Stomach (tissue), 9 donors: ENCODE data around the gene EXOC4. TPM values are rescaled to one million over a fixed set of nuclear protein-coding genes. Genes with fewer than 3 reads are reported as not detected.

ENCODE experiments used
- DNase-seq, 2 donors: peaks; one replicate each; pipeline versions ENCODE4 v3.0.0 to v3.0.0-alpha.2; 2013 to 2019
- H3K27ac ChIP-seq, 5 donors: fragments of 200-600 bp in 4 of 5; sonication (generic) in 4 of 5; one replicate each; pipeline ENCODE4 v1.5.1; 2013 to 2019; ENCODE audit warnings: mild to moderate bottlenecking in 1 of 5, moderate library complexity in 1 of 5
- H3K27me3 ChIP-seq, 3 donors: fragments of 200-600 bp; sonication (generic); one replicate each; pipeline ENCODE4 v1.5.1; 2017 to 2019; ENCODE audit warnings: mixed run types in 1 of 3
- H3K36me3 ChIP-seq, 4 donors: fragments of 200-600 bp; sonication (generic); 1 replicate in 3 of 4; 2 replicates in 1 of 4; pipeline ENCODE4 v1.5.1; 2016 to 2019
- H3K4me1 ChIP-seq, 4 donors: fragments of 200-600 bp; sonication (generic); one replicate each; pipeline ENCODE4 v1.5.1; 2016 to 2019
- H3K4me3 ChIP-seq, 4 donors: fragments of 200-600 bp; sonication (generic) in 3 of 4; one replicate each; pipeline ENCODE4 v1.5.1; 2016 to 2019; ENCODE audit warnings: mild to moderate bottlenecking in 1 of 4
- H3K9me3 ChIP-seq, 4 donors: fragments of 200-600 bp; sonication (generic); one replicate each; pipeline ENCODE4 v1.5.1; 2016 to 2019
- CTCF ChIP-seq, 7 experiments: fragments of 450-650 bp in 4 of 7; fragments of 200-600 bp in 3 of 7; sonication (generic) in 3 of 7; IDR thresholded peaks; one replicate each; pipeline ENCODE4 v1.5.1; 2016 to 2019; ENCODE audit warnings: antibody characterized with exemption in 7 of 7, control low read depth in 2 of 7, mild to moderate bottlenecking in 1 of 7
- EP300 ChIP-seq: sonication (generic); formaldehyde crosslinking; IDR thresholded peaks from one replicate; pipeline ENCODE4 v1.6.1; 2017; ENCODE audit warnings: antibody characterized with exemption
- POLR2A ChIP-seq, 4 donors: fragments of 450-650 bp; IDR thresholded peaks; one replicate each; pipeline ENCODE4 v1.6.1; 2016; ENCODE audit warnings: antibody characterized with exemption in 4 of 4, control low read depth in 2 of 4, mild to moderate bottlenecking in 1 of 4, moderate library complexity in 1 of 4
- POLR2AphosphoS5 ChIP-seq, 3 donors: sonication (generic); formaldehyde crosslinking; IDR thresholded peaks; one replicate each; pipeline ENCODE4 v1.6.1; 2016; ENCODE audit warnings: antibody characterized with exemption in 3 of 3
- WGBS, 5 donors: extraction: QIAGEN DNeasy Blood & Tissue Kit in 3 of 5; methylation state at CpG; one replicate each; pipeline versions ENCODE4 v1.1.5 to v1.1.7; 2013 to 2018; 5-methylcytosine and 5-hydroxymethylcytosine counted together
- intact Hi-C: fragments of 100-400 bp; cut with DNase I; formaldehyde crosslinking; loops from one replicate; pipeline ENCODE4 v1.15.1; 2023; ENCODE audit warnings: low total_unique reads
- polyA plus RNA-seq, 3 donors: library from polyadenylated mRNA; stranded (reverse); fragments of 200-250 nt; gene quantifications; one replicate each; pipeline ENCODE4 v1.2.3, GENCODE V29; 2013
- total RNA-seq, 5 donors: library from RNA; depleted of rRNA; stranded (reverse); fragments of >200 nt; gene quantifications; one replicate each; pipeline versions ENCODE4 v1.1.0 to v1.2.3, GENCODE V29; 2014 to 2016
- donor health status: healthy with polysubstance abuse.
- donor health status: Bipolar disorder and iron deficiency.
- donor health status: healthy.

The EXOC4 gene
- total and polyA plus RNA-seq, 8 donors = 14.1 to 339 (median 61.1) TPM

DNA sequence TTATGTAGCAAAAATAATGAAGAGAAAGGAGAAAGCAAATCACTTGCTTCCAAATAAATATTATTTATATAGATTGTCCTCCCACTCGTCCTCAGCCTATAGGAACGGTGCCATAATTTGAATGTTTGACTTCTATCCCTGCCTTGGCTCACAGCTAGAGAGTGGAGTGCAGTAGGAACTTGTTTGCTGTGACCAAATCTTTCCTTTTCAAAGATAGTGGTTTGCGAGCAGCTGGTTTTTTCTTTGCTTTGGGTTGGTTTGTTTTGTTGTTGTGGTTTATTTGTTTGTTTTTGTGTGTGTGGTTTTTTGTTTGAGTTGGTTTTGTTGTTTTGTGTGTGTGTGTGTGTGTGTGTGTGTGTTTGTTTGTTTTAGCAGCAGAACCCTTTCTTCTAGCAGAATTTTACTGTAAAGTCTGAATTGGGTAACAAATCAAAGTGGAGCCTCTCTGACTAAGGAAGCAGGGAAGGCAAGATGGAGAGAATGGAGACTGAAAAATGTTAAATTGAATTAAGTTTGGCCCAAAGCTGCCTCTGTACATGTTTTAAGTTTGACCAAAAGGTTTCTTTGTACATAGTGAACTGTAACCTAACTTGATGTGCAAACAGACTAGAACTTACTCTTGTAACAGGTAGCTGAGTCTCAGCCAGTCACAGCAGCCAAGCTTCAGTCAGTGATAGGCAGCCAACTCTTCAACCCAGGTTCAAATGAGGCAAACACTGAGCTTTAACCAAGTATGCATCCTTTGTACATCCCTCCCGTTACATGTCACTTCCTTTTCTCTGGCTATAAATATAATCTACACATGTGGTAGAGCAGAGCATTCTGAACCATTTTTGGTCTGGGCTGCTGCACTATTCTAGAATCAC is 724.8 kb downstream of the EXOC4 start:
- peak in 1 of 2 donors; percentile 25 for DNase-seq
- WGBS, 5 donors = 33 to 60% (median 48%) methylated on average over 4 of the region's 4 CpGs
- Histone ChIP-seq H3K36me3 (no peaks in the 10 kb centered on the region), H3K4me1 (peaks cover 0 to 6% (median 3%) of the 10 kb centered on the region in 4 donors), H3K27me3 (no peaks in the 10 kb centered on the region), H3K4me3 (no peak overlapping the region), H3K9me3 (no peaks in the 10 kb centered on the region), H3K27ac (no peak overlapping the region)
- intact Hi-C loops = no loop called here
- no peak for TF ChIP-seq POLR2AphosphoS5 (IDR thresholded peaks at IDR 0.05)
- no peak for TF ChIP-seq CTCF (IDR thresholded peaks at IDR 0.05)
- no peak for TF ChIP-seq EP300

DNA sequence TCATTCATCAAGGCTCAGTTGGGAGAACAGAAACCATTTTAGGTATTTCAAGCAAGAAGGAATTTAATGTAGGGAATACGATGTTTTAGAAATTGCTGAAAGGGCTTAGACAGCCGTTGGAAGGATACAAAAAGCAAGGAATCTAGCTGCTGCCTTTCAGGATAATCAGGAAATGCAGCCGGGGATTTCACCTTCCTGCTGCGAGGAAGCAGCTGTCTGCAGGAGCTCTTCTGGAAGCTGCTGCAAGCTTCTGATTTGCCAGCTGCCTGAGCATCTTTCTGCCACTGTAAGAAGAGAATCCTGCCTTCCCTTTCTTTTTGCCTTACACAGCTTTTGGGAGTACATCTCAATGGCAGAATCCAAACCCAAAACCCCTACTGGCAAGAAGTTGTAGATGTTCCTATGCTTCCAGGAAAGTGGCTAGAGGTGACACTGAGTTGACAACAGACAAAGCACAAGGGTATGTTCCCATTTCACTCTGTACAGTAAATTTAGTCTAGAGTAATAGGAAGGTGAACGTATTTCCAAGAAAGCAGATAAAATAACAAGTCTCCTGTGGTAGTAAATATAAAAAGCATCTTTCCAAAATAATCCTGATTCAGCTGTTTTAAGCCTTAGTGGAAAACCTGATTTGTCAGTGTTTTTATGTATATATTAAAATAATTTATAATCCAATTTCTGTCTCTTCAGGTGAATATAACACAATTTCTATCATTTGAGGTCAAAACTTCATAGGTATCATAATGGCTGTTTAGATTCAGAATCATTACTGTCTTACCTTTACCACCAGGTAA is 725.8 kb downstream of the EXOC4 start:
- H3K36me3 ChIP-seq = no peaks in the 10 kb centered on the region
- H3K27me3 ChIP-seq = no peaks in the 10 kb centered on the region
- H3K27ac ChIP-seq = no peak overlapping the region
- intact Hi-C loops = no loop called here
- no peaks in the 10 kb centered on the region for H3K9me3 ChIP-seq
- H3K4me3 ChIP-seq = no peak overlapping the region
- no peak for TF ChIP-seq POLR2A (IDR thresholded peaks at IDR 0.05)
- no peak for TF ChIP-seq CTCF (IDR thresholded peaks at IDR 0.05)
- no peak for TF ChIP-seq POLR2AphosphoS5 (IDR thresholded peaks at IDR 0.05)
- WGBS, 5 donors = 66 to 78% (median 71%) methylated on average over 5 of the region's 5 CpGs
- H3K4me1 ChIP-seq = peaks cover 0 to 6% (median 3%) of the 10 kb centered on the region in 4 donors
- DNase-seq = peak in 1 of 2 donors; percentile 15

DNA sequence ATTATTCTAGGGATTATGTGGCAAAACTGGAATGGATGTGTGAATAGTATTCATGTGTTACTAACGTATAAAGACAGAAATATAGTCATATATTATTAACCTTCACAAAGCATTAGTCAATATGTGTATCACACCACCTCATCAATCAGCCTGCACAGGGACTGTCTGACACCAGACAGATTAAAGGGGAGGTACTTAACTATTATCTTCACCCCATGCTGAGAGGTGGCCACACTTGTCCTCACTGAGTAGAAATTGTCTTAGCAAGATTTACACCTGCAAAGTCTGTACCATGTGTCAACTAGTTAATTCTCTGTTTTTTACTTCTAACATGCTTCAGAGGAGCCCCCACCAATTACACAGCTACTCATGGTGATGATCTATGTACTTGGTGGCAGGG is 727.9 kb downstream of the EXOC4 start:
- peaks cover 0 to 6% (median 3%) of the 10 kb centered on the region in 4 donors for H3K4me1 ChIP-seq
- no peaks in the 10 kb centered on the region for H3K36me3 ChIP-seq
- WGBS, 5 donors = 92 to 100% (median 97%) methylated on average over 1 of the region's 1 CpG

More for the DNA sequence above, 727.9 kb downstream of the EXOC4 start:
- Histone ChIP-seq H3K4me3 (no peak overlapping the region), H3K27me3 (no peaks in the 10 kb centered on the region), H3K9me3 (no peaks in the 10 kb centered on the region), H3K27ac (no peak overlapping the region)
- TF ChIP-seq POLR2A (IDR thresholded peaks at IDR 0.05) (no peak), EP300 (no peak), POLR2AphosphoS5 (IDR thresholded peaks at IDR 0.05) (no peak), CTCF (IDR thresholded peaks at IDR 0.05) (no peak)
- no peak for DNase-seq
- intact Hi-C loops = no loop called here
